ENCODE measurements around the gene SMYD5. TPM values are rescaled to one million over a fixed set of nuclear protein-coding genes. Genes with fewer than 3 reads are reported as not detected.

The SMYD5 gene
- 13.2 and 14.9 TPM in 2 replicates for total RNA-seq

DNA sequence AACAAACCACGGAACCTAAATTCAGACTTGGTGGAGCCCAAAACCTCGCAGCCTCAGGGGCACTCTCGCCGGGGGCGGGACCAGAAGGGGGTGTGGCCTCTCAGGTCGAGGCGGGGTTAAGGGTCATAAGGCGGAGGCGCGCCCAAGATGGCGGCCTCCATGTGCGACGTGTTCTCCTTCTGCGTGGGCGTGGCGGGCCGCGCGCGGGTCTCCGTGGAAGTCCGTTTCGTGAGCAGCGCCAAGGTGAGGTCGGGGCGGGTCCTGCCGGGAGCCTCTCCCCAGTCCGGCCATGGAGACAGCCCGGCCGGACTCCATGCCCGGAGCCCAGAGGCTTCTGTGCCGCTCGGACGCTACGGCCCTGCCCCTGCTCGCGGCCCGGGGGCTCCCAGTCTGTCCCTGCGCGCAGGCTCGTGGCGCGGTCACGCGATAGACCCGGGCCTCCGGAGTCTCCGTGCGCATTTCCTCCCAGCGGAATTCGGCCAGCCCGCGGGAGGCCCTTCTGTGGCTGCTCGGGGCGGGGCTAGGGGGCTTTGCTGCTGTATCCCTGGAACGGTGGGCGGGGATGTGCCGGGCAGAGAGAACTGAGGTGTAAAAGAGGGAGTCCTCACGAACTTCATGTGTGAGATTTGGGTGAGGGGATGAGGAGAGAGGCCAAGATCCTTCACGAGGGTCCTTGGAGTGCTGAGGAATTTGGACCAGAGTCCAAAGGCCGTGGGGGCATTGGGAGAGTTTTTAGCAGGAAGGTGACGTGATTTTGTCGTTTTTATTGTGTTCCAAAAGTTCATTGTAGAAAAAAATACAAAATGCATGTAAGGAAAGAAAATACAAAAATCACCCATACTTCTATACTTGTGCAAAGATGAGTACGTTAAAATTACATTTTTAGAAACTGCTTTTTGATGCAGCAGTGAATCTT lies at the start of gene SMYD5:
SMYD5 (plus strand) TSS at position 126 of the 916 bp plus-strand sequence; CDS start at position 148, 22 bp downstream.

DNA sequence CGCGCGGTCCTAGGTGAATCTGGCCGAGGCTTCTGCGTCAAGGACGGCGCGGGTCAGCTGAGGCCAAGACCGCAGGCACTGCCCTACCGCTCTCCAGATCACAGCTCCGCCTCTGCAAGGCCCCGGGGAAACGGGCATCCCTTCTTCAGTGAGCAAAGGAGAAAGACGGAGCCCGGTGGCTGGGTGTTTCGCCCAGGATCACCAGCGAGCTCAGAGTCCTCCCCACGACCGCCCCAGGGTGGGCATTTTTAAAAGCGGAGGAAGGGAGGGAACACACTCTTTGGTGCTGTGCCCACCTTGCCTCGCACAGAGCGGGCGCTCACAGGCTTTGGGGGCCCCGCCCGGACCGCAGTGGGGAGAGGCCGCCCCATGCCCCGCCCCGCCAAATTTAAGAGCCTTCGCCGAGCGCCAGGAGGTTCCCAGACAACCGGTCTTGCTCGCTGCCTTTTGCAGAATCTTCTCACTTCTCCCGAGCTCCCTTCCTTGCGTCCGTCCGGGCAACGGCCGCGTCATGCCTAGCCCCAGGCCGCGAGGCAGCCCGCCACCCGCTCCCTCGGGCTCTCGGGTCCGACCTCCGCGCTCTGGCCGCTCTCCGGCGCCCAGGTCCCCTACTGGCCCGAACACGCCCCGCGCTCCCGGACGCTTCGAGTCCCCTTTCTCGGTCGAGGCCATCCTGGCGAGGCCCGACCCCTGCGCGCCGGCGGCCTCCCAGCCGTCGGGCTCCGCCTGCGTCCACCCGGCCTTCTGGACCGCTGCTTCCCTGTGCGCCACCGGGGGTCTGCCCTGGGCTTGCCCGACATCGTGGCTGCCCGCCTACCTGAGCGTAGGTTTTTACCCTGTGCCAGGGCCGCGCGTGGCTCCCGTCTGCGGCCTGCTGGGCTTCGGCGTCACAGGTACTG lies 11.6 kb upstream of the SMYD5 start, which contains the start of gene NOTO:
NOTO (plus strand) TSS at position 419 of the 899 bp plus-strand sequence; CDS start at position 512, 93 bp downstream.

DNA sequence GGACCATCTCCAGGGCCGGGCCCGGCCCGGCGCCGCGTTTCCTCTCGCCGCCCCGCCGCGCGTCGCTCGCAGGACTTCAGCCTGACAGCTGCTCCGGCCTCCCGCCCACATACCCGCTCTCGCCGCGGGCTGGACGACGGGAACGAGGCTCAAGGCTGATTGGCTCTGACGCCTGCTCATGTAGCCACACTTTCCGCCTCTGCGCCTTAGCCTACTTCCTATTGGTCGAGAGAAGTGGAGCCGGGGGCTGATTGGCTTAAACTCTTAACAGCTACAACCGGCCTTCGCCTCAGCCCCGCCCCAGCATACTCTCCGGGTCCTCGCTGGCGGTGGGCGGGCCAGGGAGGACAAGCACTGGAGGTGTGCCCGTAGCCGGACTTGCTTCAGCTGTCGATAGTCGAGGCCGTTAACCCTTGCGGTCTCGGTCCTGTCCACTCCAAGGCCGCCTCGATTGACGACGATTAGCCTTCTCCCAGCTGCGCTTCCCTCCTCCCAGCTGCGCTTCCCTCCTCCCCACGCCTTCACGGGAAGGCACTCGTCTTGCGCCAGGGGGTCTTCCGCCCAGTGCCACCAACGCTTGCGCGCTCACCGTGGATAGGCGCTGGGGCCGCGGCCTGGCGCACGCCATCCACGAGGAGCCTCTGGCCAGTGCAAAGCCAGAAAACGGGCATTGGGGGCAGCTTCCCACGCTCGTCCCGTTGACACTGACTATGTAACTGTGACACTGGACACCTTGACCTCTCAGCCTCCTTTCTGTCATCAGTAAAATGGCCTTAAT lies 19.3 kb downstream of the SMYD5 start, which contains the start of gene PRADC1:
PRADC1 (minus strand) TSS at position 86 of the 778 bp plus-strand sequence; CDS start at position 7, 79 bp downstream.

DNA sequence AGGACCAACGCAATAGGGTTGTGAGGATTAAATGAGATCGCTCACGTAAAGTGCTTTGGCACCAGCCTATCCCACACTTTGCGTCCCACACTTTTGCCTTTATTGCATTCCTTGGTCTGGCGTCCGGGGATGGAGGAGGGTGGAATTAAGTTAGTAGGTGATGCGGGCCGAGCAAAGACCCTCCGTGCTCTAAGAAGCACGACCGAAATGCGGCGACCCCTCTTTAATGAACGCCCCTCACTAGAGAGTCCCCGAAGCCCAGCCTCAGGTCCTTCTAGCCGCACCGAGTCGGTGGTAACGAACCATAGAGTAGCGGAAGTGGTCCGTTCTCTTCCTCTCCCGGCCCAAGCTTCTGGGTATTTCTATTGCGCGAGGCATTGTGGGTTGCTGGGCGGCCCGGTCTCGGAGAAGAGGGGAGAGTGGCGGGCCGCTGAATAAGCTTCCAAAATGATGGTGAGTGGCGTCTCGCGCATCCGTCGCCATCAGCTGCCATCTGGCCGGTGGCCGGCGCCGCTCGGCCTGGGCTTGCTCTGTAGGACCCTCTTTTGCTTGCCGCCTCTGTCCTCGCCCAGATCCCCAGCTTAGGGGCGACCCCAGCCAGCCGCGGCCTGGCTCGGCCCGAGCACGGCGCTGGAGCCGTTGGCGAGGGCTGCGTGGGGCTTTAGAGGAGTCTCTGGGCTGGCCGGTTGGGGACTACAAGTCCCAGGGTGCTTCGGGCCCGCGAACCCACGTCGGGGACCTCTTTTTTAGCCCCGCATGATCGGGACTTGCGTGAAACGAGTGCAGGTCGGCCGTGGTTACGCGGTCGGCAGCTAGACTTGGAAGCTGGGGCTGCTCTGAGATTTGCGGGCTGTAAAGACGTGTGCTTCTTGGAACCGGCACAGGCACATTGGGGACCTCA lies 20.1 kb downstream of the SMYD5 start, which contains the start of gene CCT7:
CCT7 (plus strand) TSS at position 377 of the 901 bp plus-strand sequence; CDS start at position 448, 71 bp downstream.

Other genes starting within 250 kb of the SMYD5 start
- 4.2 and 7.9 TPM in 2 replicates for gene SFXN5, start 142.5 kb upstream of the SMYD5 start, total RNA-seq
- 33.2 and 40.7 TPM in 2 replicates for gene RAB11FIP5, start 101.3 kb upstream of the SMYD5 start, total RNA-seq
- not detected in 2 replicates for gene NOTO, start 11.7 kb upstream of the SMYD5 start, total RNA-seq
- gene PRADC1, start 19.0 kb downstream of the SMYD5 start, total RNA-seq = 43.3 and 48.6 TPM in 2 replicates
- 309 and 378 TPM in 2 replicates for gene CCT7, start 20.1 kb downstream of the SMYD5 start, total RNA-seq
- gene FBXO41, start 70.2 kb downstream of the SMYD5 start, total RNA-seq = 1.8 and 1.9 TPM in 2 replicates
- not detected in 2 replicates for gene EGR4, start 79.3 kb downstream of the SMYD5 start, total RNA-seq
- 9.0 and 14.4 TPM in 2 replicates for gene ALMS1, start 171.6 kb downstream of the SMYD5 start, total RNA-seq

Data from cardiac atrium fibroblast (primary cell).